ENCODE results near the gene BICDL2. TPM values are rescaled to one million over a fixed set of nuclear protein-coding genes. Genes with fewer than 3 reads are reported as not detected.
A peak's percentile ranks its signal among the peaks of the same experiment; 100 is the strongest.

BICDL2 gene
- total and polyA plus RNA-seq, 9 of the 15 experiments (the other 6 are each of a cell fraction or from before 2014, with no cell fraction given) = 0.09 to 0.28 (median 0.09) TPM; not detected in 6

- TF ChIP-seq CREB1 (IDR thresholded peaks at IDR 0.05) (no peak), CREB1 (CRISPR knock-in tag; IDR thresholded peaks at IDR 0.05) (peak; percentile 86), EP300 (IDR thresholded peaks at IDR 0.05; ENCODE audit: low read length) (no peak), REST (IDR thresholded peaks at IDR 0.05; ENCODE audit: borderline replicate concordance) (peak; percentile 91), REST (CRISPR knock-in tag; IDR thresholded peaks at IDR 0.05; ENCODE audit: low read depth) (no peak), XRCC3 (IDR thresholded peaks at IDR 0.05) (no peak), THRA (IDR thresholded peaks at IDR 0.05) (no peak), SAFB (IDR thresholded peaks at IDR 0.05; ENCODE audit: borderline replicate concordance, low read depth, low read length) (0 out of 2 replicates have a peak, but pooled peaks have one; percentile 21), KAT8 (IDR thresholded peaks at IDR 0.05; ENCODE audit: low read depth) (no peak), ZKSCAN8 (CRISPR knock-in tag; IDR thresholded peaks at IDR 0.05) (no peak), YBX1 (IDR thresholded peaks at IDR 0.05) (no peak), ZFP91 (CRISPR knock-in tag; IDR thresholded peaks at IDR 0.05) (no peak), NCOR1 (IDR thresholded peaks at IDR 0.05) (no peak; the same call in none of the 2 replicates), NRF1 (conservative IDR thresholded peaks at IDR 0.05 in 1 of 2, IDR thresholded peaks at IDR 0.05 in 1 of 2) (peak; percentile 91 to 93), ZFPM2 (CRISPR knock-in tag; IDR thresholded peaks at IDR 0.05) (no peak), SOX6 (IDR thresholded peaks at IDR 0.05) (0 out of 2 replicates have a peak, but pooled peaks have one; percentile 40), ZNF583 (CRISPR knock-in tag; IDR thresholded peaks at IDR 0.05) (no peak; the same call in 1 of the 2 replicates)
- TF ChIP-seq, protein P1, sequence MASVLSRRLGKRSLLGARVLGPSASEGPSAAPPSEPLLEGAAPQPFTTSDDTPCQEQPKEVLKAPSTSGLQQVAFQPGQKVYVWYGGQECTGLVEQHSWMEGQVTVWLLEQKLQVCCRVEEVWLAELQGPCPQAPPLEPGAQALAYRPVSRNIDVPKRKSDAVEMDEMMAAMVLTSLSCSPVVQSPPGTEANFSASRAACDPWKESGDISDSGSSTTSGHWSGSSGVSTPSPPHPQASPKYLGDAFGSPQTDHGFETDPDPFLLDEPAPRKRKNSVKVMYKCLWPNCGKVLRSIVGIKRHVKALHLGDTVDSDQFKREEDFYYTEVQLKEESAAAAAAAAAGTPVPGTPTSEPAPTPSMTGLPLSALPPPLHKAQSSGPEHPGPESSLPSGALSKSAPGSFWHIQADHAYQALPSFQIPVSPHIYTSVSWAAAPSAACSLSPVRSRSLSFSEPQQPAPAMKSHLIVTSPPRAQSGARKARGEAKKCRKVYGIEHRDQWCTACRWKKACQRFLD (CRISPR knock-in tag; IDR thresholded peaks at IDR 0.05) = no peak
These were observed 22.4 kb upstream of the BICDL2 start (continued) for GRCh38 chr16:3059041-3059722.

Measured in K562 (cell line).